ENCODE results near the gene ING5.

GRCh38 chr2:241670333-241671110, 31.3 kb upstream of the ING5 start:
- TF ChIP-seq POLR2A (IDR thresholded peaks at IDR 0.05) (no peak), CTCF (IDR thresholded peaks at IDR 0.05) (no peak)

Measured in transverse colon (tissue), 3 donors.